ENCODE results near the gene DOCK1.

Gene DOCK1

DNA sequence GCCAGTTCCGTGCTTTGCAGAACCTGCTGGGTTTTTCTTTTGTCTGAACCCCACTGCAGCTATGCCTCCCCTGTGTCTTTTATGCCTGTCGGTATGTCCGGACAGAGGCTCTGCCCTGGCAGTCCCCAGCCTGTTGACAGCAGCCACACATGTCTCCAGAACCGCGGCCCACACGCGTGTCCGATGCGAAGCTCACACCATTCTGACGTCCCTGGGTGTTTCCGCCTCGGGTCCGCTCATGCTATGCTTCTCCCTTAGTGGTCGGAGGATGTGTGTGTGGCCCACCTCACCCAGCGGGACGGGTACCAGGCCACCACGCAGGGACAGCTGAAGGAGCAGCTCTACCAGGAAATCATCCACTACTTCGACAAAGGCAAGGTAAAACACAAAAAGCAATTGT, 479.3 kb downstream of the DOCK1 start:
- Histone ChIP-seq H3K79me2 (ENCODE audit: low read length) (no peaks in the 10 kb centered on the region), H3K9ac (ENCODE audit: low read length) (no peak overlapping the region), H3F3A (ENCODE audit: insufficient read depth, low read length) (no peaks in the 10 kb centered on the region), H3K4me2 (ENCODE audit: low read depth, low read length) (no peak overlapping the region), H3K4me3 (ENCODE audit: low read length) (no peak overlapping the region), H3K9me2 (replicated peaks; ENCODE audit: insufficient read depth, low read length) (no peaks in the 10 kb centered on the region), H3K36me3 (replicated peaks; ENCODE audit: insufficient read depth, low read length) (no peaks in the 10 kb centered on the region), H3K4me1 (ENCODE audit: low read length) (no peaks in the 10 kb centered on the region), H4K20me1 (ENCODE audit: insufficient read depth, low read length) (no peaks in the 10 kb centered on the region), H3K9me3 (replicated peaks; ENCODE audit: insufficient read depth, low read length) (no peaks in the 10 kb centered on the region), H2AFZ (ENCODE audit: low read length) (no peak overlapping the region), H3K27me3 (replicated peaks; ENCODE audit: insufficient read depth, low read length) (peaks cover 11% of the 10 kb centered on the region), H3K27ac (ENCODE audit: low read length) (no peak overlapping the region)
- no peak for TF ChIP-seq EZH2phosphoT487 (IDR thresholded peaks at IDR 0.05; ENCODE audit: low read length)
- no peak for TF ChIP-seq EZH2 (optimal IDR thresholded peaks at IDR 0.05; ENCODE audit: low read depth, low read length)
- TF ChIP-seq, protein P1, sequence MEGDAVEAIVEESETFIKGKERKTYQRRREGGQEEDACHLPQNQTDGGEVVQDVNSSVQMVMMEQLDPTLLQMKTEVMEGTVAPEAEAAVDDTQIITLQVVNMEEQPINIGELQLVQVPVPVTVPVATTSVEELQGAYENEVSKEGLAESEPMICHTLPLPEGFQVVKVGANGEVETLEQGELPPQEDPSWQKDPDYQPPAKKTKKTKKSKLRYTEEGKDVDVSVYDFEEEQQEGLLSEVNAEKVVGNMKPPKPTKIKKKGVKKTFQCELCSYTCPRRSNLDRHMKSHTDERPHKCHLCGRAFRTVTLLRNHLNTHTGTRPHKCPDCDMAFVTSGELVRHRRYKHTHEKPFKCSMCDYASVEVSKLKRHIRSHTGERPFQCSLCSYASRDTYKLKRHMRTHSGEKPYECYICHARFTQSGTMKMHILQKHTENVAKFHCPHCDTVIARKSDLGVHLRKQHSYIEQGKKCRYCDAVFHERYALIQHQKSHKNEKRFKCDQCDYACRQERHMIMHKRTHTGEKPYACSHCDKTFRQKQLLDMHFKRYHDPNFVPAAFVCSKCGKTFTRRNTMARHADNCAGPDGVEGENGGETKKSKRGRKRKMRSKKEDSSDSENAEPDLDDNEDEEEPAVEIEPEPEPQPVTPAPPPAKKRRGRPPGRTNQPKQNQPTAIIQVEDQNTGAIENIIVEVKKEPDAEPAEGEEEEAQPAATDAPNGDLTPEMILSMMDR (IDR thresholded peaks at IDR 0.05; ENCODE audit: low read length): no peak
- no peak for DNase-seq

DNA sequence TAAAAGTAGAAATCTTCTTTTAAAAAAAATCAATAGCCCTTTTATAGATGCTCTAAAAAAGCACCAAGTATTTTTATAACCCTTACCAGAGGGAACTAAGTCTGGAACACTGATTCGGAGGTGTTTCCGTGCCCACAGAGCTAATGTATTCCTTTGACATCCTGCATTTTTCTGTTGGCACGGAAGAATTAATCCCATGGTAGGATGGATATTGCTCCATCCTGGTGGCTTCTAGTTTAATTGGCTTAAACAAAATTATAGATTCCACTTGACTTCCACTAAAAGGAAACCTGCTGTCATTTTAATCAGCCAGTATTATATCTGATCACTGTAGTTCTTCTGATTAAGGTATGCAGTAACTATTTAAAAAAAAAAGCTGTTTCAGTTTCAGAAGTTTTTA, 479.8 kb downstream of the DOCK1 start:
- no peaks in the 10 kb centered on the region for H3K36me3 ChIP-seq (replicated peaks; ENCODE audit: insufficient read depth, low read length)
- H3F3A ChIP-seq (ENCODE audit: insufficient read depth, low read length): no peaks in the 10 kb centered on the region
- no peak overlapping the region for H3K4me2 ChIP-seq (ENCODE audit: low read depth, low read length)
- no peak overlapping the region for H3K27ac ChIP-seq (ENCODE audit: low read length)
- no peaks in the 10 kb centered on the region for H3K9me3 ChIP-seq (replicated peaks; ENCODE audit: insufficient read depth, low read length)
- H3K79me2 ChIP-seq (ENCODE audit: low read length): no peaks in the 10 kb centered on the region
- no peak overlapping the region for H2AFZ ChIP-seq (ENCODE audit: low read length)
- H3K27me3 ChIP-seq (replicated peaks; ENCODE audit: insufficient read depth, low read length): peaks cover 11% of the 10 kb centered on the region
- no peaks in the 10 kb centered on the region for H3K9me2 ChIP-seq (replicated peaks; ENCODE audit: insufficient read depth, low read length)
- H3K4me3 ChIP-seq (ENCODE audit: low read length): no peak overlapping the region
- H3K9ac ChIP-seq (ENCODE audit: low read length): no peak overlapping the region
- DNase-seq: no peak
- no peak for TF ChIP-seq EZH2phosphoT487 (IDR thresholded peaks at IDR 0.05; ENCODE audit: low read length)
- no peaks in the 10 kb centered on the region for H4K20me1 ChIP-seq (ENCODE audit: insufficient read depth, low read length)
- no peaks in the 10 kb centered on the region for H3K4me1 ChIP-seq (ENCODE audit: low read length)

DNA sequence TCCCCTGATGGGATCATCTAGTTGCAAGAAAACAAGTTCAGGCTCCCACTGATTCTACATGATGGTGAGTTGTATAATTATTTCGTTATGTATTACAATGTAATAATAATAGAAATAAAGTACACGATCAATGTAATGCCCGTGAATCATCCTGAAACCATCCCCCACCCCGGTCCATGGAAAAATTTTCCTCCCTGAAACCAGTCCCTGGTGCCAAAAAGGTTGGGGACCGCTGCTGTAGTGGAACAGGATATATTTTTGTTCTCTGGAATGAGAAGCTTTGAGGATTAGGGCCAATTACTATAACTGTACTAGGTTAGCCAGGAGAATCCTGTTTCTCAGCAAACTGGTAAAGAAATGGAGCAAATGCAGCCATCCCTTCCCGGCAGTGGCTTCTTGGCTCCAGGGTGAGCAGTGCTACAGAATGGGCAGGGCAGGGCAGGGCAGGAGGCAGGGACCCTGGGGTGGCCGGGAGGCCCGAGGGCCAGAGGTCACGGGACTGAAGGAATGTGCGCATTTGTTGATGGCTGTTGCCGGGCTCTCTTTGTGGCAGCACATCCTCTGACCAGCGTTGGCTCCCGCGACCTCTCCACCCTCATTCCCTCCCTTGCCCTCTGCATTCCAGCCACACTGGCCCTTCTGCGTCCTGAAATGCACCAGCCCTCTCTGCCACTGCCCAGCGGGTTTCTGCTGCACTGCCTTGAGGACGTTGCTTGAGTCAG, 481.5 kb downstream of the DOCK1 start:
- no peak for DNase-seq
- TF ChIP-seq, protein P1 (IDR thresholded peaks at IDR 0.05; ENCODE audit: low read length): no peak
- TF ChIP-seq EZH2phosphoT487 (IDR thresholded peaks at IDR 0.05; ENCODE audit: low read length) (no peak), EZH2 (optimal IDR thresholded peaks at IDR 0.05; ENCODE audit: low read depth, low read length) (no peak)
- no peaks in the 10 kb centered on the region for H3K36me3 ChIP-seq (replicated peaks; ENCODE audit: insufficient read depth, low read length)
- no peak overlapping the region for H3K27ac ChIP-seq (ENCODE audit: low read length)
- H3K79me2 ChIP-seq (ENCODE audit: low read length): no peaks in the 10 kb centered on the region
- H4K20me1 ChIP-seq (ENCODE audit: insufficient read depth, low read length): no peaks in the 10 kb centered on the region
- H3K9me3 ChIP-seq (replicated peaks; ENCODE audit: insufficient read depth, low read length): no peaks in the 10 kb centered on the region
- H3K4me1 ChIP-seq (ENCODE audit: low read length): no peaks in the 10 kb centered on the region
- peaks cover 11% of the 10 kb centered on the region for H3K27me3 ChIP-seq (replicated peaks; ENCODE audit: insufficient read depth, low read length)
- H3K4me2 ChIP-seq (ENCODE audit: low read depth, low read length): no peak overlapping the region
- no peak overlapping the region for H2AFZ ChIP-seq (ENCODE audit: low read length)
- no peaks in the 10 kb centered on the region for H3K9me2 ChIP-seq (replicated peaks; ENCODE audit: insufficient read depth, low read length)
- no peak overlapping the region for H3K9ac ChIP-seq (ENCODE audit: low read length)
- H3K4me3 ChIP-seq (ENCODE audit: low read length): no peak overlapping the region
- no peaks in the 10 kb centered on the region for H3F3A ChIP-seq (ENCODE audit: insufficient read depth, low read length)

DNA sequence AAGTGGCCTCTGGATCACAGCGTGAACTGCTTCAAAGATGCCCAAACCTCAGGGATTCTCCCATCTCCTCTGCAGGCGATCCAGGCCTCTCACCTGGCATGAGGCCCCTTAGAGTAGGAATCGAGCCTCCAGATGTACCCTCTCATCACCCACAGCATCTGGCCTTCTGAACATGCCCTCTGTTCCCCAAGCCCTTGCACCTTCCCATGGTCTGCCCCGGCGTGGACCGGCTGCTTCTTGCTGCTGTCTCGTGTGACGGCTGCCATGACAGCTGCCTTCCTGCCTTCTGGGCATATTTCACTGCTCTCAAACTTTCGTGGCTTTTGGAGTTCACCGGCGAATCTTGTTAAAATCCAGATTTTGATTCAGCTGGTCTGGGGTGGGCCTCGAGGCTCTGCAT, 486.6 kb downstream of the DOCK1 start:
- H3K9me2 ChIP-seq (replicated peaks; ENCODE audit: insufficient read depth, low read length): no peaks in the 10 kb centered on the region
- H3K4me1 ChIP-seq (ENCODE audit: low read length): no peaks in the 10 kb centered on the region
- DNase-seq: no peak
- no peak overlapping the region for H3K4me3 ChIP-seq (ENCODE audit: low read length)
- no peak overlapping the region for H3K9ac ChIP-seq (ENCODE audit: low read length)
- no peaks in the 10 kb centered on the region for H3F3A ChIP-seq (ENCODE audit: insufficient read depth, low read length)
- H3K27ac ChIP-seq (ENCODE audit: low read length): no peak overlapping the region
- peaks cover 22% of the 10 kb centered on the region for H3K27me3 ChIP-seq (replicated peaks; ENCODE audit: insufficient read depth, low read length)
- TF ChIP-seq EZH2phosphoT487 (IDR thresholded peaks at IDR 0.05; ENCODE audit: low read length): no peak
- TF ChIP-seq, protein P1 (IDR thresholded peaks at IDR 0.05; ENCODE audit: low read length): no peak
- no peak for TF ChIP-seq EZH2 (optimal IDR thresholded peaks at IDR 0.05; ENCODE audit: low read depth, low read length)
- no peaks in the 10 kb centered on the region for H3K36me3 ChIP-seq (replicated peaks; ENCODE audit: insufficient read depth, low read length)
- H2AFZ ChIP-seq (ENCODE audit: low read length): no peak overlapping the region
- H3K4me2 ChIP-seq (ENCODE audit: low read depth, low read length): no peak overlapping the region
- no peaks in the 10 kb centered on the region for H3K79me2 ChIP-seq (ENCODE audit: low read length)
- H4K20me1 ChIP-seq (ENCODE audit: insufficient read depth, low read length): no peaks in the 10 kb centered on the region
- H3K9me3 ChIP-seq (replicated peaks; ENCODE audit: insufficient read depth, low read length): no peaks in the 10 kb centered on the region

Data from MM.1S (cell line).